GM19395 (cell line): ENCODE measurements around the gene DPYSL3.
A peak's percentile ranks its signal among the peaks of the same experiment; 100 is the strongest.

Experiments used
- ATAC-seq: cut with Tn5 transposase; IDR thresholded peaks from one replicate; pipeline ENCODE4 v1.9.1; 2021; ENCODE audit warnings: mild to moderate bottlenecking, moderate library complexity; ENCODE audit not compliant: unreplicated experiment

DPYSL3 gene

GRCh38 chr5:147474140-147474539, 35.7 kb downstream of the DPYSL3 start:
- ATAC-seq = no peak

GRCh38 chr5:147472664-147473475, 37.0 kb downstream of the DPYSL3 start:
- no peak for ATAC-seq

GRCh38 chr5:147467973-147468508, 41.8 kb downstream of the DPYSL3 start:
- ATAC-seq = no peak

- no peak for ATAC-seq
Observed at GRCh38 chr5:147466360-147466980, 43.4 kb downstream of the DPYSL3 start.

GRCh38 chr5:147465747-147466146, 44.1 kb downstream of the DPYSL3 start:
- no peak for ATAC-seq

GRCh38 chr5:147464211-147464610, 45.7 kb downstream of the DPYSL3 start:
- ATAC-seq = peak; percentile 81

GRCh38 chr5:147461915-147462314, 48.0 kb downstream of the DPYSL3 start:
- no peak for ATAC-seq

GRCh38 chr5:147460380-147460779, 49.5 kb downstream of the DPYSL3 start:
- ATAC-seq = no peak

GRCh38 chr5:147458581-147458980, 51.3 kb downstream of the DPYSL3 start:
- ATAC-seq = no peak

- no peak for ATAC-seq
Observed at GRCh38 chr5:147455822-147456450, 53.9 kb downstream of the DPYSL3 start.

GRCh38 chr5:147454996-147455677, 54.7 kb downstream of the DPYSL3 start:
- ATAC-seq = peak; percentile 42

- peak; percentile 85 for ATAC-seq
Observed at GRCh38 chr5:147453875-147454814, 55.7 kb downstream of the DPYSL3 start.

GRCh38 chr5:147452165-147452811, 57.6 kb downstream of the DPYSL3 start:
- no peak for ATAC-seq

- no peak for ATAC-seq
Observed at GRCh38 chr5:147451193-147451592, 58.7 kb downstream of the DPYSL3 start.

GRCh38 chr5:147450606-147451005, 59.3 kb downstream of the DPYSL3 start:
- no peak for ATAC-seq

- ATAC-seq = no peak
Observed at GRCh38 chr5:147448766-147449165, 61.1 kb downstream of the DPYSL3 start.

- ATAC-seq = no peak
Observed at GRCh38 chr5:147446523-147446922, 63.3 kb downstream of the DPYSL3 start.

GRCh38 chr5:147445917-147446316, 64.0 kb downstream of the DPYSL3 start:
- ATAC-seq = no peak

- ATAC-seq = no peak
Observed at GRCh38 chr5:147445090-147445489, 64.8 kb downstream of the DPYSL3 start.
